GM18909 (cell line): ENCODE results near the gene DCDC2.
"Not testable (repeated sequence)": the region's sequence is repeated elsewhere in the genome, so short reads cannot be mapped to it uniquely, and the experiment has no call there.

ENCODE experiments used
- ATAC-seq: cut with Tn5 transposase; IDR thresholded peaks from one replicate; pipeline ENCODE4 v1.9.1; 2021; ENCODE audit warnings: mild to moderate bottlenecking; ENCODE audit not compliant: unreplicated experiment, poor library complexity

DCDC2 gene

GRCh38 chr6:24381476-24382219, 23.8 kb upstream of the DCDC2 start:
- ATAC-seq = no peak

DNA sequence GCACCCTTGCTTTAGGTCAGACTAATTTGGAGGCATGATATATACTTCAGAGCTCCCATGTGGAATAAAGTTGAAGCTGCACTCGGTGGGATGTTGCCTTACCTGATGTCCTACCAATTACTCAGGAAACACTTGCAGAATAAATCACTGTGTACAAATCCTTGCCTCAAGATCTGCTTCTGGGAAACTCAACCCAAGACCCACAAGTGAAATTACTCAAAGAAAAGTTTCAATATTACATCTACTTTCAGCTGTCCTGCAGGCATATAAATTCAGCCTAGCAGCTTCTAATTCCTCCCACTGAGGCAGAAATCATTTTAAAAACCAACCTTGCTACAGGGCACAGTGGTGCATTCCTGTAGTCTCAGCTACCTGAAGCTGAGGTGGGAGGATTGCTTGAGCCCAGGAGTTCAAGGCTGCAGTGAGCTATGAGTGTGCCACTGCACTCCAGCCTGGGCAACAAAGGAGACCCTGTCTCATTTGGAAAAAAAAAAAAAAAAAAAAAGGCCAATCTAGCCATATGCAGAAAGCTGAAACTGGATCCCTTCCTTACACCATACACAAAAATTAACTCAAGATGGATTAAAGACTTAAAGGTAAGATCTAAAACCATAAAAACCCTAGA, 20.7 kb upstream of the DCDC2 start:
- no peak for ATAC-seq

GRCh38 chr6:24376871-24377270, 19.0 kb upstream of the DCDC2 start:
- ATAC-seq = no peak

DNA sequence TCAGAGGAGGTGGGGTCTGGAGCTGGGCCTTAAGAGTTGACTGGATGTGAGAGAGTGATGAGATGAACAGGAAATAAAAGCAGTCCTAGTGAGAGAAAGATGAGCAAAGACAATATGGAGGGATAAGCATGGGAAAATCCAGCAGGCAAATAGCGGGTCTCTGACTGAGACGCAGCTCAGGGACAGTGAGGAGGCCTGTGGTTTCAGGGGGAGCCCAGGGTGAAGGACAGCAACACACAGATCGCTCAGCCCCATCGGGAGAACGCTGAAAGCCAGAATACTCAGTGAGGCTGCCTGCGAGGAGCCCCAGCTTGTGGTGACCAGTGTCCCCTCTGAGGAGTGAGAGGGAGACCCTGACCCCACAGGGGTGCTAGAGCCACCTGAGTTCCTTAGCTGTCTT, 16.8 kb upstream of the DCDC2 start:
- ATAC-seq = no peak

GRCh38 chr6:24365103-24365633, 7.3 kb upstream of the DCDC2 start:
- not testable (repeated sequence) for ATAC-seq

DNA sequence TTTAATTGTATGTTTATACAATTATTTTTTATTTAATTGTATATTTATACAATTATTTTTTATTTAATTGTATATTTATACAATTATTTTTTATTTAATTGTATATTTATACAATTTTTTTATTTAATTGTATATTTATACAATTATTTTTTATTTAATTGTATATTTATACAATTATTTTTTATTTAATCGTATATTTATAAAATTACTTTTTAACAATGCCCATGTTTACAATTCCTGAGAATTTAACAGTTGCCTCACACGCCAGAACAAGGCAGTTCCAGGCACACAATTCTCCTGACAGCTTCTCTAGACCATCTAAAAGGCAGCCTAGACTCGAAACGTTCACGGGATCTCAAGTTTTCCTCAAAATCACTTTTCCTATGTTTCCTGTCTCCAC, 4.5 kb upstream of the DCDC2 start:
- ATAC-seq = not testable (repeated sequence)

- ATAC-seq = peak; percentile 89
Observed at GRCh38 chr6:24359640-24360454, 2.0 kb upstream of the DCDC2 start.

DNA sequence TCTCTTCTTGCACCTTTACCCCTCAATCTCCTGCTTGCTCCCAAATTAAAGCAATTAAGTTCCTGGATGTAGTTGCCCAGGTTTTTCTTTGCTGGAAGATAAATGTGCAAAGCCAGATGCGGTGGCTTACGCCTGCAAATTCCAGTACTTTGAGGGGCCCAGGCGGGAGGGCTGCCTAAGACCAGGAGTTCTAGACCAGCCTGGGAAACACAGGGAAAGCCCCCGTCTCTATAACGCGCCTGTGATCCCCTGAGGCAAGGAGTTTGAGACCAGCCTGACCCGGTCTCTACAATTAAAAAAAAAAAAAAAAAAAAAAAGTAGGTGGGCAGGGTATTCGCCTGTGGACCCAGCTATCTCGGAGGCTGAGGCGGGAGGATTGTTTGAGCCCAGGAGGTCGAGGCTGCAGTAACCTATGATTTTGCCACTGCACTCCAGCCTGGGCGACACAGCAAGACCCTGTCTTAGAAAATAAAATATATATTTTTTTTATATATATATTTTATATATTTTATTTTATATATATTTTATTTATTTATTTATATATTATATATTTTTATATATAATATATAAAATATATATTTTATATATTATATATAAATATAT, 461 bp upstream of the DCDC2 start:
- no peak for ATAC-seq

DNA sequence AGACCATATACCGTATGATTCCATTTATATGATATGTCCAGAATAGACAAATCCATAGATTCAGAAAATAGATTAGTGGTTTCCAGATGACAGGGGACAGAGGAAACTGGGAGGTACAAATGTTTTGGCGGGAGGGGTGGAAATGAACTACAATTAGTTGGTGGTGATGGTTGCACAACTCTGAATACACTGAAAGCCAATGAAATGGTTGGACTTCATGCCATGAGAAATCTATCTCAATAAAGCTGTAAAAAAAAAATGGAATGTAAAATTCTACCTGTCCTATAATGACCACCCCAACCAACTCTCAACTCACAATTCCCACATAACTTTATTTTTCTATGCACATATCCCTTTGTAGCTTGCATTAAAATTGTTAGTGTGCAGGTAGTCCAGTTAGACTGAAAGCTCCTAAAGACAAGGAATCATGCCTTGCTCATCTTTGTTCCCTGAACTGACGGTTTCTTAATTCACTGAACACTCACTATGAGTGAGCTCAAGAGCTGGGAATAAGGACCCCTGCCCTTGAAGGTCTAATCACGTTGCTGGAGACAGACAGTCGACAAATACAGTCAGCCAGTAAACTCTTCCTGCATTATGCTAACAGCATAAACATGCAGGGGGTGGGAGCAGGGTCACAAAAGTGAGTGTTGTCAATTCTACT, 1.4 kb downstream of the DCDC2 start:
- ATAC-seq = no peak

- ATAC-seq = no peak
Observed at GRCh38 chr6:24355393-24355792, 2.5 kb downstream of the DCDC2 start.

- ATAC-seq = no peak
Observed at GRCh38 chr6:24353861-24354260, 4.0 kb downstream of the DCDC2 start.

- ATAC-seq = no peak
Observed at GRCh38 chr6:24352434-24352833, 5.4 kb downstream of the DCDC2 start.

DNA sequence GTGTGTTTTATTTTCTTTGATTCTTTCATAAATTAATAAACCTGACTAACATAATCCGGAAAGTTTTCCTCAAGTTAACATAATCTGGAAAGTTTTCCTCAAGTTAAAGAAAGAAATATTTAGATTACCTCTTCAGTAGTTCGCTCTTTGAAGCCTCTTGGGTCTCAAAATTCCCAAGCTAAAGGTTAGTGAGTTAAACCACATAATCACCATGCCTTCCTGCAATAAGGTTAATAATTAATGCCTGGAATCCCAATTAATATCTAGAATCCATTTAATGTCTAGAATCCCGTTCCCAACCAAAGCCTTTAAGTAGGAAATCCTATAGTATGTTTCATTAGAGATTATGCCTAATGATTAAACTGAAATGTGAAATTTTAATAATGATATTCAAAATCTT, 12.9 kb downstream of the DCDC2 start:
- no peak for ATAC-seq

DNA sequence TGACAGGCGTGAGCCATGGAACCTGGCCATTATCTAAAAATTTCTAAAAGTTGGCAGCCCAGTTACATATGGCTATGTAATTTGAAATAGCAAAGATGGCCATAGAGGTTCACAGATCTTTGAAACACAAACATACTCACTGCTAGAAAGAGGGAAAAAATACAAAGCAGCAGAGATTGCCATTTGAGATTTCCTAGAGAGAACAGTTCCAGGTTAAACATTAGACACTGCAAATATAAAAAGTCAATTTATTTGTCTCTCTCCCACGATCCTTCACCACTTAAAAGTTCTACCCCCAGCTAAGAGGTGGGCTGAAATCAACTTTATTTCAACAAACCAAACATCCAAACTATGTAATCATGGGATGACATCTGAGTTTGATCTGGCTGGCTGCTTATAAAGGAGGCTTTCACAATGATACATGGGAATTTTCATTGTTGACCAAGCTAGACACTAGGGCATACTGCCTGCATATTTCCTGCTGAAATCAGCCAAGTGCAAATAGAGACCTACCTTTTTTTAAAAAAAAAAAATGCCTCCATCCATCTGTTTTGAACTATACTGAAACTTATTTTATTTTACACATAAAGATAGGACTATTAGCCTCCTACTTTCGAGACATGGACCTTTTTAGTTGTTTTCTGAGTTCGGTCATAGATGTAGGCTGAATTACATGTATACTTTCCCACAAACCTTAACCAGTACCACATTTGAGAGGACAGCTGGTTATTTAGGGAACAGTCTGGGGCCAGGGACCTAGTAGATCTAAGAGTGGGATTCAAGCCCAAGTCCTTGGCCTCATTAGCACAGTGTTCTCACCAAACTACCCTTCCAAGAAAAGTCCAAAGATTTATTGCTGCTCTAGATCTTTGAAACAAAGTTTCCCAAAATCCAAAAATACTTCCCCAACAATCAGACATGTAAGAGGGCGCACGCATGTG, 16.6 kb downstream of the DCDC2 start:
- ATAC-seq = no peak

- ATAC-seq = no peak
Observed at GRCh38 chr6:24339932-24340331, 17.9 kb downstream of the DCDC2 start.

DNA sequence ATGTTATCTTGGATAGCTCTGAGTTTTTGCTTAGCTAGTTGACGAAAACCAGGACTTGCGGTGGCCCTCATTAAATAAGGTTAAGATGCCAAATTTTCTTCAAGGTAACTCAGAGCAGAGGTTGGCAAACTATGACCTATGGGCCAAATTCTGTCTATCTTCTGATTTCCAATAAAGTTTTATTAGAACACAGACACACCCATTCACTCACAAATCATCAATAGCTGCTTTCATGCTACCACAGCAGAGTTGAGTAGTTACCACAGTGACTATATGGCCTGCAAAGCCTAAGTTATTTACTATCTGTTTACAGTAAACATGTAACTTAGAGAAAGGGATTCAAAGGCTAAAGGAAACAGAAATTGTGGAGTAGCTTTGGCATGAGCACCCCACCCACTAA, 23.6 kb downstream of the DCDC2 start:
- no peak for ATAC-seq

DNA sequence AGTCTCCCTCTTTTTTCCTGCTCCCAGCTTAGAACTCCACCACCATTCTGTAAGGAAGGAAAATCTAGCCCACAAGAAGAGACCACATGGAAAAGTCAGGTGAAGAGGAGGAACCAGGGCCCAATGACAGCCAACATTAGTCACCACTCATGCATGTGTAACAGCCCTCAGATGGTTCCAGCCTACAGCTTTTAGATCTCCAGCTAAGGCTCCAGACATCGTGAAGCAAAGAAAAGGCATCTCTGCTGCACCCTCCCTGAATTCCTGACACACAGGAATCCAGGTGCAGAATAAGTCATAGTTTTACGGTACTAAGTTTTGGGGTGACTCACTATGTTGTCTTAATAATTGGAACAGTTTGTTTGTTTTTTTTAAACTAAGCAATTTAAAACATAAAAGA, 25.5 kb downstream of the DCDC2 start:
- no peak for ATAC-seq

GRCh38 chr6:24330137-24330732, 27.6 kb downstream of the DCDC2 start:
- ATAC-seq = no peak

DNA sequence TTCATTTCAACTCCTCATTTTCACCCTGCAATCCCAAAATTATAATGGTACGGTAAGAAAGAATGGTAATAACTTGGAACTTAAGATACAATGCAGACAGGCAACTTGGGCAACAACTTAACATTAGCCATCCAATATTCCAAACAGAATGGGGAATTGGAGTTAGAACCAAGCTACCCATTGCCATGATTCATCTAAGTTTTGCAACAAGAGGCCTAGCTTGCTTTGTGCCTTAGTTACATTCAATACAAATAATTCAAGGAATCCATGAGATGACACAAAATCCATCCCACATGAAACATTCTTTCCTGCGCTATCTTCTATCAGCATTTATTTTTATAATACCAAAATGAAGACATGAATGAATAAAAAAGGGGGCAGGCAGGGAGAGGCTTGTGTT, 28.4 kb downstream of the DCDC2 start:
- ATAC-seq = no peak
